Fibroblast of lung (primary cell): ENCODE data around the gene PHGDH. TPM values are rescaled to one million over a fixed set of nuclear protein-coding genes. Genes with fewer than 3 reads are reported as not detected.

Experiments
- DNase-seq, 2 donors: peaks; one replicate each; pipeline versions ENCODE4 v3.0.0 to v3.0.0-alpha.2; 2010; ENCODE audit warnings: low read depth in 2 of 2
- H2AFZ ChIP-seq: 2 replicates; pipeline ENCODE4 v1.5.1; 2012; ENCODE audit warnings: low read length, control low read depth, inconsistent platforms
- H3K27ac ChIP-seq: 2 replicates; pipeline ENCODE4 v1.5.1; 2011; ENCODE audit warnings: low read length, control low read depth; ENCODE audit not compliant: insufficient read depth
- H3K27me3 ChIP-seq: 2 replicates; pipeline ENCODE4 v1.5.1; 2011; ENCODE audit warnings: mild to moderate bottlenecking, low read length; ENCODE audit not compliant: control insufficient read depth, insufficient read depth
- H3K36me3 ChIP-seq: 2 replicates; pipeline ENCODE4 v1.5.1; 2011; ENCODE audit warnings: low read length; ENCODE audit not compliant: control insufficient read depth, insufficient read depth
- H3K4me1 ChIP-seq: 2 replicates; pipeline ENCODE4 v1.5.1; 2011; ENCODE audit warnings: low read length; ENCODE audit not compliant: control insufficient read depth, insufficient read depth; ENCODE audit errors: extremely low read depth
- H3K4me2 ChIP-seq: 2 replicates; pipeline ENCODE4 v1.5.1; 2011; ENCODE audit warnings: low read length, control low read depth; ENCODE audit not compliant: insufficient read depth; ENCODE audit errors: extremely low read depth
- H3K4me3 ChIP-seq, 4 experiments: fragments of 200-600 bp in 1 of 4; sonication (generic) in 1 of 4; replicated peaks in 1 of 4; 2 replicates each; pipeline ENCODE4 v1.5.1; 2011 to 2016; ENCODE audit warnings: low read length in 4 of 4, low read depth in 3 of 4, mild to moderate bottlenecking in 3 of 4, control low read depth in 2 of 4, inconsistent platforms in 1 of 4, mixed read lengths in 1 of 4; ENCODE audit not compliant: insufficient read depth in 1 of 4; ENCODE audit errors: control extremely low read depth in 1 of 4
- H3K79me2 ChIP-seq: 2 replicates; pipeline ENCODE4 v1.5.1; 2012; ENCODE audit warnings: mild to moderate bottlenecking, low read length, inconsistent platforms; ENCODE audit not compliant: control insufficient read depth, insufficient read depth
- H3K9ac ChIP-seq: 2 replicates; pipeline ENCODE4 v1.5.1; 2011; ENCODE audit warnings: mild to moderate bottlenecking, low read length, control low read depth; ENCODE audit not compliant: insufficient read depth
- H3K9me3 ChIP-seq: 2 replicates; pipeline ENCODE4 v1.5.1; 2012; ENCODE audit warnings: low read depth, low read length; ENCODE audit not compliant: control insufficient read depth, insufficient read depth
- H4K20me1 ChIP-seq: 2 replicates; pipeline ENCODE4 v1.5.1; 2011; ENCODE audit warnings: low read length; ENCODE audit not compliant: control insufficient read depth, insufficient read depth; ENCODE audit errors: extremely low read depth
- CTCF ChIP-seq, 2 donors: IDR thresholded peaks in 1 of 2; conservative IDR thresholded peaks in 1 of 2; 1 replicate in 1 of 2; 2 replicates in 1 of 2; pipeline ENCODE4 v1.5.1; 2011 to 2012; ENCODE audit warnings: low read length in 2 of 2, control low read depth in 1 of 2, inconsistent platforms in 1 of 2, low read depth in 1 of 2, mild to moderate bottlenecking in 1 of 2
- EZH2 ChIP-seq: IDR thresholded peaks from 2 replicates; pipeline ENCODE4 v1.5.1; 2012; ENCODE audit warnings: low read length, control low read depth, mild to moderate bottlenecking; ENCODE audit errors: missing control alignments
- polyA minus RNA-seq: library from RNA; depleted of rRNA, polyadenylated mRNA; stranded (reverse); fragments of >200 nt; gene quantifications from 2 replicates; pipeline ENCODE4 v1.2.3, GENCODE V29; 2011; ENCODE audit warnings: low replicate concordance
- polyA plus RNA-seq, 2 donors: library from polyadenylated mRNA; depleted of rRNA in 1 of 2; stranded (reverse) in 1 of 2; unstranded in 1 of 2; fragments of >200 nt; gene quantifications; 2 replicates each; pipeline ENCODE4 v1.2.1, GENCODE V29; 2011 to 2012; ENCODE audit warnings: missing spikeins in 1 of 2
- total RNA-seq: library from RNA; depleted of rRNA; stranded (reverse); fragments of >200 nt; gene quantifications from 2 replicates; pipeline ENCODE4 v1.2.1, GENCODE V29; 2014

Gene PHGDH
- 201 and 211 TPM in 2 replicates for total RNA-seq
- polyA plus RNA-seq = 44.3 and 45.0 TPM in 2 replicates
- 102 and 136 TPM in 2 replicates for polyA plus RNA-seq (2012)
- polyA minus RNA-seq = 69.7 and 208 TPM in 2 replicates

GRCh38 chr1:119711804-119712341, at the start of gene PHGDH:
PHGDH (plus strand) TSS chr1:119711934; CDS start chr1:119712023, 89 bp downstream.
- H3K9ac ChIP-seq = peak within 1 kb of the TSS; percentile 60
- peak within 1 kb of the TSS; percentile 35 for H3K27ac ChIP-seq
- peak; percentile 88 to 90 for DNase-seq
- H3K27me3 ChIP-seq = peaks cover 9% of the 10 kb centered on the region
- H2AFZ ChIP-seq = peak within 1 kb of the TSS; percentile 52
- H3K4me2 ChIP-seq = peak within 1 kb of the TSS; percentile 69
- peaks cover 8% of the 10 kb centered on the region for H3K79me2 ChIP-seq
- peak within 1 kb of the TSS; percentile 65 to 95 (median 83) for H3K4me3 ChIP-seq
- no peaks in the 10 kb centered on the region for H3K4me1 ChIP-seq
- no peaks in the 10 kb centered on the region for H3K36me3 ChIP-seq
- H4K20me1 ChIP-seq = no peaks in the 10 kb centered on the region
- no peaks in the 10 kb centered on the region for H3K9me3 ChIP-seq
- TF ChIP-seq EZH2 = no peak
- TF ChIP-seq CTCF (conservative IDR thresholded peaks at IDR 0.05 in 1 of 2, IDR thresholded peaks at IDR 0.05 in 1 of 2; ENCODE audit: low read depth in 1 of 2, low read length in 2 of 2) = no peak

- H3K9me3 ChIP-seq = no peaks in the 10 kb centered on the region
- no peaks in the 10 kb centered on the region for H3K4me1 ChIP-seq
- H4K20me1 ChIP-seq = no peaks in the 10 kb centered on the region
- no peak overlapping the region for H3K27ac ChIP-seq
- peaks cover 7% of the 10 kb centered on the region for H3K27me3 ChIP-seq
- H3K79me2 ChIP-seq = no peaks in the 10 kb centered on the region
- H3K9ac ChIP-seq = no peak overlapping the region
- no peak overlapping the region for H3K4me3 ChIP-seq
- H3K36me3 ChIP-seq = no peaks in the 10 kb centered on the region
- no peak for TF ChIP-seq EZH2
- TF ChIP-seq CTCF (conservative IDR thresholded peaks at IDR 0.05 in 1 of 2, IDR thresholded peaks at IDR 0.05 in 1 of 2; ENCODE audit: low read depth in 1 of 2, low read length in 2 of 2) = no peak
- no peak overlapping the region for H2AFZ ChIP-seq
- H3K4me2 ChIP-seq = no peak overlapping the region
- DNase-seq = no peak
Observed at GRCh38 chr1:119662034-119662437, 49.7 kb upstream of the PHGDH start.

- Histone ChIP-seq H3K9me3 (no peaks in the 10 kb centered on the region), H3K4me1 (no peaks in the 10 kb centered on the region)
- no peak for TF ChIP-seq CTCF (conservative IDR thresholded peaks at IDR 0.05 in 1 of 2, IDR thresholded peaks at IDR 0.05 in 1 of 2; ENCODE audit: low read depth in 1 of 2, low read length in 2 of 2)
- TF ChIP-seq EZH2 = no peak
Observed at GRCh38 chr1:119664067-119664466, 47.7 kb upstream of the PHGDH start.

More at GRCh38 chr1:119664067-119664466, 47.7 kb upstream of the PHGDH start:
- DNase-seq = no peak
- Histone ChIP-seq H2AFZ (no peak overlapping the region), H3K79me2 (no peaks in the 10 kb centered on the region), H4K20me1 (no peaks in the 10 kb centered on the region), H3K9ac (no peak overlapping the region), H3K36me3 (no peaks in the 10 kb centered on the region), H3K27ac (no peak overlapping the region), H3K27me3 (peaks cover 7% of the 10 kb centered on the region), H3K4me3 (no peak overlapping the region), H3K4me2 (no peak overlapping the region)
